HG03095 (cell line): ENCODE results near the gene ABCG5.

Source experiments
- ATAC-seq: cut with Tn5 transposase; IDR thresholded peaks from one replicate; pipeline ENCODE4 v1.9.1; 2021; ENCODE audit warnings: moderate library complexity; ENCODE audit not compliant: unreplicated experiment

Gene ABCG5

GRCh38 chr2:43810888-43811287 is 27.8 kb downstream of the ABCG5 start:
- no peak for ATAC-seq

GRCh38 chr2:43810452-43810851 is 28.2 kb downstream of the ABCG5 start:
- no peak for ATAC-seq

GRCh38 chr2:43806719-43807031 is 32.0 kb downstream of the ABCG5 start:
- ATAC-seq = no peak

GRCh38 chr2:43803113-43803512 is 35.5 kb downstream of the ABCG5 start:
- no peak for ATAC-seq

GRCh38 chr2:43802135-43802534 is 36.5 kb downstream of the ABCG5 start:
- ATAC-seq = no peak

DNA sequence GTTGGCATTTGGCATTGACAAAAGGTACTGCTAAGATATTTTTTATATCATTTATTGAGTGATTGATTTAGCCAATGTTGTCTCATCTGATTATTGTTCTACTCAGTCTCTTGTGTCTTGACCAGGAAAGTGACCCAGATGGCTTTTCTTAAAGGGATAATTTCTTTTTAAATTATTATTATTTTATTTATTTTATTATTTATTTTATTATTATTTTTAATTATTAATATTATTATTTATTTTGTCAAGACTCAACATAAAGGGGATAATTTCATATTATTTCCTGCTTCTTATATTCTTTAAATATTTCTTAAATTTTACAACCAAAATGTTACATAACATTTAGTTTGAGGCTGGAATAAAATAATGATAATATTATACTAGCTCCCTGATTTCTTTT is 37.7 kb downstream of the ABCG5 start:
- no peak for ATAC-seq

- ATAC-seq = no peak
Measured at GRCh38 chr2:43798300-43798699, 40.3 kb downstream of the ABCG5 start.

DNA sequence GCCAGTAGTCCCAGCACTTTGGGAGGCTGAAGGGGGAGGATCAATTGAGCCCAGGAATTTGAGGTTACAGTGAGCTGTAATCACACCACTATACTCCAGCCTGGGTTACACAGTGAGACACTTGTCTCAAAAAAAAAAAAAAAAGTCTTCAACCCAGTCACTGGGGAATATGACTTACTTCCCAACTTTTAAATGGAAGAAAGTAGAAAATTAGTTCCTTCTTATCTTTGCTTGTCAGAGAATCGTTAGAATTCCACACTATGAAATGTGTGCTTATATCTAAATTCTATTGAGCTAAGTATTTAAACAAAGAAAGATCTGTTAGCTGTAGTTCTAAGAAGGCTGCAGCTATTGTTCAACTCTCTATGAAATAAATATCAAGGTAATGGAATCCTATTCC is 42.4 kb downstream of the ABCG5 start:
- ATAC-seq = no peak

DNA sequence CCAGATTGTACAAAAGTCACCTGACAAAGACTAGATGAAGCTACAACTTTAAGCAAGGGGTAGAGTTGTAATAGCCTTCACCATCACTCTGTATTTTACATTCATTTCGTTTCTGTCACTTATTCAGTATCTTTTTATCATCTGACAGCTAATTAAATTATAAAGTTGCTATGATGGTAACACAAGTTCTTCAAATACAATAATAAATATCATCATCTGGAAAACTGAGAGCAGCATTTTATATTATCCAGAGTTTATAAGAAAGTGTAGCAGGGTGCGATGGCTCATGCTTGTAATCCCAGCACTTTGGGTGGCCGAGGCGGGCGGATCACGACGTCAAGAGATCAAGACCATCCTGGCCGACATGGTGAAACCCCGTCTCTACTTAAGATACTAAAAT is 43.7 kb downstream of the ABCG5 start:
- ATAC-seq = no peak

DNA sequence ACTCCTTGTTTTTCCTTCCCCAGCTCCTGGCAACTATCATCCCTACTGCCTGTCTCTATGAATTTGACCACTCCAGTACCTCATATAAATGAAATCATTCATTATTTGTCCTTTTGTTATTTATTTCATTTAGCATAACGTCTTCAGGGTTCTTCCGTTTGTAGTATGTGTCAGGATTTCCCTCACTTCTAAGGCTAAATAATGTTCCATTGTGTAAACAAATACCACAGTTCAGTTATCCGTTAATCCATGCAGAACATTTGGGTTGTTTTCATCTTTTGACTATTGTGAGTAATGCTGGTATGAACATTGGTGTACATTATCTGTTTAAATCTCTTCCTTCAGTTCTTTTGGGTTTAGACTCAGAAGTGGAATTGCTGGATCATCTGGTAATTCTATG is 46.0 kb downstream of the ABCG5 start:
- no peak for ATAC-seq

DNA sequence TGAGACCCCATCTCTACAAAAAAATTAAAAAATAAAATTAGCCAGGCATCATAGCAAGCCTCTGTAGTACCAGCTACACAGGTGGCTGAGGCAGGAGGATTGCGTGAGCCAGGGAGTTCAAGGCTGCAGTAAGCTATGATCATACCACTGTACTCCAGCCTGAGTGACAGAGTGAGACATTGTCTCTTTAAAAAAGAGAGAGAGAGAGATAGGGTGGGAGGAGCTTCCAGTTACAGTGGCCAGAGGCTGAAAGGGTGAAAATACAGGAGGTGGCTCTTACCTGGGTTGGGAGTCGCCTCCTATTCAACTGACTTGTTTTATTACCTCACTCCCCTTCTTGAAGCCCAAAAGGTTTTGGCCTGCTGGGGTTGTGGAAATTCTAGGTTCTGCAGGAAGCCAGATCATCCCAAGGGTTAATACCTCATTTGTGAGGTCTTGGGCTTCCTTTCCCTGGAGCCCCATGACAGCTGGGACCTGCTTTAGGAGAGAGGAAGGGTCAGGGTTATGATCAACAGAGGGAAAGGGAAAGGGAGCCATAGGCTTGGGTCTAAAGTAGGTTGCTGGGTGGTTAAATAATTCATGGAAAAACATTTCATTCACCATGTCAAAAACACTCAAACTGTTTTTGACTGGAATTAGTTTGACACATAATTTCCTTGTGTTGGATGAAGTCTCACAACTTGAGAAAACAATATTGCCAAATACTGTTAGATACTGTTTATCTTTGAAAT is 47.4 kb downstream of the ABCG5 start:
- ATAC-seq = no peak

DNA sequence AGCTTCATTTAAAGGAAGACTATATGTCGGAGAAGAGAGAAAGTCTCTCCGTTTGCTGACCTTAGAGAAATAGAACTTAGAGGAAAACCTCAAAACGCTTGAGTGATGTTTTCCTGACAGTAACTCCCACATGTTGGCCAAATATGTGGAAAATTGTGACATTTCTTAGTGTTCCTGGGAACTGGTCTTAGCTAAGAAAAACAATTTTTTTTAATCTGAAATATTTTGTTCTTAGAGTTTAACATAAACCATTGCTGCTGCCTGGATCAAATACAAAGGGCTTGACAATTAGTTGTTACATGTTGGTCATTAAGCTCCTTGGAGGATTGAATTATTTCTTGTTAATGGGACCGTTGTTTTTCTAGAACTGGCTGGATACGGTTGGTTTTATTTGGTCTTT is 48.5 kb downstream of the ABCG5 start:
- no peak for ATAC-seq

GRCh38 chr2:43788646-43789045 is 50.0 kb downstream of the ABCG5 start:
- no peak for ATAC-seq

- ATAC-seq = no peak
Measured at GRCh38 chr2:43787895-43788294, 50.7 kb downstream of the ABCG5 start.

DNA sequence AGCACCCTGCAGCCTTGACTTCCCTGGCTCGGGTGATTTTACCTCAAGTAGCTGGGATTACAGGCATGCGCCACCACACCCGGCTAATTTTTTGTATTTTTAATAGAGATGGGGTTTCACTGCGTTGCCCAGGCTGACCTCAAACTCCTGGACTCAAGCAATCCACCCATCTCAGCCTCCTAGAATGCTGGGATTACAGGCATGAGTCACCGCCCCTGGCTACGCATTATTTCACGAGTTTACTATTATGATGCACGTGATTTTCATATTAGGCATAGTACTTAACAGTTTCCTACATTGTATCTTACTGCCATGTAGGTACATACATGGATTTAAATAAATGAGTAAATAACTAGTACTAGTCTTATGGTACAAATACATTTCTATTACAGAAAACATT is 60.4 kb downstream of the ABCG5 start:
- no peak for ATAC-seq

DNA sequence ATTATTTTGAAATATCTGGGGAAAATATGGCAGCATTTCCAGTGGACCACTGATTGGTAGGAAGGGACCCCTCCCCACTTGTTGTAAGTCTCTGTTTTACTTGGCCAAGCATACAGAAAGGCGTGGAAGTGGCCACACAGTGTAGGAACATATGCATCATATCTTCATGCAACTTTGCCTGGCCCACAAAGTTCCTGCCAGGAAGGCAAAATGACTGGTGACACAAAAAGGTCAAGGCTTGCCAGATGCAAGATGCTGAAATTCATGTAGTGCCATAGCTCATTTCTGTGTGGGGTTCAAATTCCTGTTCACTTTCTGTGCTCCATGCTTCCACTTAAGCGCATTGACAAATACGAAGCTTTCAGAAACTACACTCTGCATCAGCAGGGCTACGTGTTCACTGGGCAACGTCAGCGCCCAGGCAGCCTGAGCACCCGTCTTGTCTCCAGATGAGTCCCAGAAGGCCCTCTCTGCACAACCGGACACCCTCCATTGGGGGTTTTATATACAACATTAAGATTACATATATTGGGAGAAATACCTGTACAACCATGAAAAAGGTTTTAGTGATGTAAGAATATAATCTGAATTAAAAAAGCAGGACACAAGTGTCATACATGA is 61.2 kb downstream of the ABCG5 start:
- no peak for ATAC-seq

GRCh38 chr2:43776324-43776723 is 62.3 kb downstream of the ABCG5 start:
- ATAC-seq = no peak

- ATAC-seq = no peak
Measured at GRCh38 chr2:43774617-43775016, 64.0 kb downstream of the ABCG5 start.

GRCh38 chr2:43773876-43774613 is 64.6 kb downstream of the ABCG5 start, which contains the start of gene DYNC2LI1:
Gene DYNC2LI1, plus strand, starts transcription at chr2:43774039. Its CDS starts 100 bp downstream, at chr2:43774139.
- peak; percentile 98 for ATAC-seq

DNA sequence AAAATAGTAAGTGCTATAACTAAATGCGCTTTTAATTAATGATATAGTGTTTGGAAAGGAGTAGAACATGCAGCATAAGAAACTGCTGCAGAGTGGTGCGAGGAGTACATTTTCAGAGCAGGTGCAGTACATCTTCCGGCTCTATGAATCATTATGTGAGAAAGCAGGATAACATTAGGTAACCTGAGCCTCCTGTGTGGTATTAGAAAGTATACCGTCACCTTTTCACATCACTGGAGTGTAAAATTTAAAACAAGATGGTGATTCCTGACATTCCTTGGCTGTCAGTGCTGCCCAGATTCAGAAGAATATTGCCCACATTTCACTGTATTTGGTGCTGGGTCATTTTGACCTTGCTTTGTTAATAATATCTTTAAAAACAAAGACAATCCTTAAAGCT is 72.6 kb downstream of the ABCG5 start:
- no peak for ATAC-seq

- ATAC-seq = no peak
Measured at GRCh38 chr2:43764086-43764705, 74.4 kb downstream of the ABCG5 start.

GRCh38 chr2:43763091-43763490 is 75.5 kb downstream of the ABCG5 start:
- ATAC-seq = no peak
